GM21529 (cell line): ENCODE data around the gene DHDDS.
A peak's percentile ranks its signal among the peaks of the same experiment; 100 is the strongest.

ENCODE experiments used
- ATAC-seq: cut with Tn5 transposase; IDR thresholded peaks from one replicate; pipeline ENCODE4 v1.9.1; 2021; ENCODE audit not compliant: unreplicated experiment

The DHDDS gene

GRCh38 chr1:26417111-26417759 is 14.9 kb upstream of the DHDDS start:
- ATAC-seq = peak; percentile 65

GRCh38 chr1:26418865-26419349 is 13.2 kb upstream of the DHDDS start:
- no peak for ATAC-seq

GRCh38 chr1:26419494-26419893 is 12.6 kb upstream of the DHDDS start:
- no peak for ATAC-seq

- no peak for ATAC-seq
Measured at GRCh38 chr1:26429721-26430120, 2.4 kb upstream of the DHDDS start.

- ATAC-seq = no peak
Measured at GRCh38 chr1:26432793-26433192, 672 bp downstream of the DHDDS start.

GRCh38 chr1:26434161-26434752 is 2.1 kb downstream of the DHDDS start:
- ATAC-seq = no peak

- ATAC-seq = no peak
Measured at GRCh38 chr1:26438041-26438440, 5.9 kb downstream of the DHDDS start.

GRCh38 chr1:26440259-26440658 is 8.1 kb downstream of the DHDDS start:
- ATAC-seq = no peak

GRCh38 chr1:26449868-26450267 is 17.7 kb downstream of the DHDDS start:
- ATAC-seq = no peak

- no peak for ATAC-seq
Measured at GRCh38 chr1:26450908-26451307, 18.8 kb downstream of the DHDDS start.

- no peak for ATAC-seq
Measured at GRCh38 chr1:26452459-26453183, 20.5 kb downstream of the DHDDS start.

- ATAC-seq = no peak
Measured at GRCh38 chr1:26459148-26459547, 27.0 kb downstream of the DHDDS start.

GRCh38 chr1:26459573-26460031 is 27.5 kb downstream of the DHDDS start:
- ATAC-seq = no peak

GRCh38 chr1:26468911-26469310 is 36.8 kb downstream of the DHDDS start:
- no peak for ATAC-seq

- no peak for ATAC-seq
Measured at GRCh38 chr1:26469558-26469957, 37.4 kb downstream of the DHDDS start.

GRCh38 chr1:26470878-26471497 is 38.9 kb downstream of the DHDDS start:
- no peak for ATAC-seq

GRCh38 chr1:26471498-26472319 is 39.6 kb downstream of the DHDDS start:
- peak; percentile 8 for ATAC-seq

- peak; percentile 45 for ATAC-seq
Measured at GRCh38 chr1:26472320-26472900, 40.3 kb downstream of the DHDDS start, which contains the start of gene HMGN2. Gene HMGN2, plus strand, starts transcription at chr1:26472440. Its CDS starts 173 bp downstream, at chr1:26472613.

- peak; percentile 71 for ATAC-seq
Measured at GRCh38 chr1:26472901-26473845, 41.1 kb downstream of the DHDDS start.
